GM21528 (cell line): ENCODE data around the gene INSC.
"Not testable (repeated sequence)": the region's sequence is repeated elsewhere in the genome, so short reads cannot be mapped to it uniquely, and the experiment has no call there.

ENCODE experiments used
- ATAC-seq: cut with Tn5 transposase; IDR thresholded peaks from one replicate; pipeline ENCODE4 v1.9.1; 2021; ENCODE audit warnings: mild to moderate bottlenecking, moderate library complexity; ENCODE audit not compliant: unreplicated experiment, low FRiP score

Gene INSC, protein sequence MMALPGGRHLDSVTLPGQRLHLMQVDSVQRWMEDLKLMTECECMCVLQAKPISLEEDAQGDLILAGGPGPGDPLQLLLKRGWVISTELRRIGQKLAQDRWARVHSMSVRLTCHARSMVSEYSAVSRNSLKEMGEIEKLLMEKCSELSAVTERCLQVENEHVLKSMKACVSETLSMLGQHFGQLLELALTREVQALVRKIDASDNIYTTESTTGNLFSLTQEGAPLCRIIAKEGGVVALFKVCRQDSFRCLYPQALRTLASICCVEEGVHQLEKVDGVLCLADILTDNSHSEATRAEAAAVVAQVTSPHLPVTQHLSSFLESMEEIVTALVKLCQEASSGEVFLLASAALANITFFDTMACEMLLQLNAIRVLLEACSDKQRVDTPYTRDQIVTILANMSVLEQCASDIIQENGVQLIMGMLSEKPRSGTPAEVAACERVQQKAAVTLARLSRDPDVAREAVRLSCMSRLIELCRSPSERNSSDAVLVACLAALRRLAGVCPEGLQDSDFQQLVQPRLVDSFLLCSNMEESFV

DNA sequence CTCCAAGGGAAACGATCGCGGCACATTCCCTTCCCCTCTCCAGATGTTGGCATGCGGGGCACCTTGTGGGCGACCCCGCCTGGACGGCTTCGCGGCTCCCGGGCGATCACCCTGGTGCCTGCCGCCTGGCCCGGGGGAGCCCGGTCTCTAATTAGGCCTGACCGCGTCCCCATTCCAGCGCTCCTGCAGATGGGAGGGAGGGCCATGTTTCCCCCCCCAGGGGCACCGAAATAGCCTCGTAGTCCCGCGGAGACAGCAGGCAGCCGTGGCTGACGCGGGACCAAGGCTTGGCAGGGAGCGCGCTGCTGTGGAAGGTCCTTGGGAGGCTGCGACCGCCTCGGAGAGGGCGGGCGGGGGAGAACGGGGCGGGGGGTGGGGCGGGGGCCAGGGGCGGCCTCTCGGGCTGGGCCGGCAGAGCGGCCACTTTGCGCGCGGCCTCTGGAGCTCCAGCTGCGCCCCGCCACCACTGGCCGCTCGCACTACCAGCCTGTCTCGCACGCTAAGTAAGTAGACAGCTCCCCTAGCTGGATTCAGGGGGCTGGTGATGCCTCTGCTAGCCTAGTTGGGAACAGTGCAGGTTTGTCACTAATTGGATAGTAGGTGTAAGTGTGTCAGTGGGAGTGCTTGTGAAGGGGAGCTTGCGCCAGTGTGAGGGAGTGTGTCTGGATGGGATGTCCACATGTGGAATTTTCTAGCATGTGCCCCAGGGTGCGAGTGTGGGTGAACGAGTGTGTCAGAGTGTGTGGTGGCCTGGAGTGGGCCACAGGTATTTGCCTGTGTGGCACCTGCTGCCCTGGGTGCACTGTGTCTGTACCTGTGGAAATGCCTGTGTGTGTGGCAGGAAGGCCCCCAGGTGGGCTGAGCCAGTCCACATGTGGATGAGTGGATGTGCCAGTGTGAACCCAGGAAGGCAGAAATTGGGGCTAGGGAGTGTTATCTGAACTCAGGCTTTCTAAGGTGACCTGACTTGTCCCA lies at the start of gene INSC:
INSC (plus strand) TSS at position 423 of the 975 bp plus-strand sequence. CDS start 34,252 bp downstream, outside the sequence.
- no peak for ATAC-seq

DNA sequence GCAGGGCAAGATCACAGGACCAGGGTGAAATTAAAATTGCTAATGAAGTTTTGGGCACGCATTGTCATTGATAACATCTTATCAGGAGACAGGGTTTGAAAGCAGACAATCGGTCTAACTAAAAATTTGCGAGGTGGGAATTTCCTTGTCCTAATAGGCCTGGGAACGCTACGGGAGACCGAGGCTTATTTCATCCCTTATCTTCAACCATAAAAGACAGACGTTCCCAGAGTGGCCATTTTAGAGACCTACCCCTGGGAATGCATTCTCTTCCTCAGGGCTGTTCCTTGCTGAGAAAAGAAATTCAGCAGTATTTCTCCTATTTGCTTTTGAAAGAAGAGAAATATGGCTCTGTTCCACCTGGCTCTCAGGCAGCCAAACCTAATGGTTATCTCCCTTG lies 45.0 kb upstream of the INSC start:
- not testable (repeated sequence) for ATAC-seq

DNA sequence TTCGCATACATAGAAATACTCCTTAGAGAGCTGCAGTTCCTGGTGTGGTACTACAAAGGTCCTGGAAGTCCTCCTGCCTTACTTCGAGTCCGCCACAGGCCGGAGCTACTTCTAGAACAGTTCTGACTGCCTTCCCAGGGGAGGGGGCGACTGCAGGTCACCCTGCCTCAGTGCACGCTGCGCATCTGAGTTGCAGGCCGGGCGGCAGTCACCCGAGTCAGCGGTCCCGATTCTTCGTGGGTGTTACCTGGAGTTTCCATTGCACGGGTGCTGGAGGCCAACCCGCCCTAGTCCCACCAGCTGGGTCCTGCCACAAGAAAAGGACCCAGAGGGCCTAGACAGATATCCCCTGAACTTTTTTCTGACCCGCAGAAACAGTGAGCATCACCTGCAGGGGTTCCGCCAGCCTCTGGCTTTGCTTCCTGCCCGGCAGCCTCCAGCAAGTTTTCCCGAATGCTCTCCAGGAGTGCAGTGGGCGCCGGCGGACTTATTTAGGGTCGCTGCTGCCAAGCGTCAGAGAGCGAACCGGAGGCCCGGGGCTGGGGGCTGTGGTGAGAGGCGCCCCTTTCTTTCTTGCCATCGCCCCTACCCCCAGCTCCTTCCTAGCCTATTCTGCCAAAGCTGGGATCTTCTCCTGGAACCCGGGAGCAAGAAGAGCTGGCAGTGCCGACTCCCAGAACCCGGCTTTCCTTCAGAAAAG lies 43.0 kb upstream of the INSC start:
- ATAC-seq: no peak

DNA sequence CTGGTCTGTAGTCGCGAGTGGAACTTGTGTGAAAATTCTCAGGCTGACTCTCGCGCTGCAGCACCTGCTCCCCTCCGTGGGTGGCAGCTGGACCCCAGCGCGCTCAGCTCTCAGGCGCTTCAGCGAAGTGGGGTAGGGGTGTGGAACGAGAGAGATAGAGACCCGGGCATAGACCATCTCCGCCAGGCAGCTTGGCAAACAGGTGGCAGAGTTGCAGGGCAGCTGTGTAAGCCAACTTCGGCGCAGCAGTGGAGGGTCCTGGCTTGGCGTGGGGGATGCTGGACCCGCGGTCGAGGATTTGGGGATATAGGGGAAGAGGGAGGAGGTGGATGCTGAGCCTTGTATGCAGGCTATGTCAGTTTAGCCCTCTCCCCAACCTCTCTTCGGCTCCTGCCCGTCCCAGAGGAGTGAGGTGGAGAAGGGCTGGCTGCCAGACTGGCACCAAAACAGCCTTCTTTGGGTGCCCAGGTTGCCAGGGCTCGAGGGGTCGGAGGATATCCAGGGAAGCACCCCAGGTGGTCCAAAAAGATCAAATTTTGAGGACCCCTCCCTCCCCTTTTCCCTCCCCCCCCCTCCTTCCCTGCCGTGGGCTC lies 42.1 kb upstream of the INSC start:
- no peak for ATAC-seq

DNA sequence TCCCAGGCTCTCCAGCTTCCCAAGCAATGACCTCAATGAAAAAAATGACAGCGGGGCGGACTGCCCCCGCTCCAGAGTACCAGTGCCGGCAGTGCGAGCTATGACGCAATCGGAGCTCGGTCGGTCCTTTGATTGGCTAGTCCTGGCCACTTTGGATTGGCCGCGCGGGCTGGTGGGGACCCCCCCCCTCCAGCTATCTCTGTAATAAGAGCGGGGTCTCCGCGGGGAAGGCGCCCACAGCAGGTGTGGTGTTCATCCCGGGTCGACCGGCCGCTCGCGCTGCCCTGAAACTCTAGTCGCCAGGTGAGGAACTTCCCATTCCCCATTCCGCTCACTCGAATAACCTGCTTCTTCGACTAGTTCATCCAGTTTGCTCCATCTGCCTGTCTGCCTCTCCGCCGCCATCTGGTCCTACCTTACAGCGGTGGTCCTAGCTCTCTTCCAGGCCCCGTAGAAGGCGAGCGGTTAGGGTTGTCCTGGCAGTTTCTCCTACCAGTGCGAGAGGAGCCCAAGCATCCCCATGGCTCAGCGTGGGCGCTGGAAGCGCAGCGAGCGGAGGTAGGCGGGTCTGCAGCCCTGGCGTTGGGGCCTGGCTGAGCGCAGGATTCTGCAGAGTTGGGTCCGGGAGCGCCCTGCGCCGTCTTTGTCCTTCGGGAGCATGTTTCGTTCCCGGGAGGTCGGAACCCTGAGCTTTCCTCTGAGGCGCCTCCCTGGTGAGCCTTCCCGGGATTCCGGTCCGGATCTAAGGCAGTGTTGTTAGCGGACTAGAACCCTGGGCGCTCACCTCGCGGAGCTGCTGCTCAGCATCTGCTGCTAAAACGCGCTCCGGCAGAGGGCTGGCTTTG lies 41.1 kb upstream of the INSC start, which contains the start of gene CALCB:
CALCB (plus strand) TSS at position 233 of the 845 bp plus-strand sequence. CDS start 1,126 bp downstream, outside the sequence.
- ATAC-seq: no peak

DNA sequence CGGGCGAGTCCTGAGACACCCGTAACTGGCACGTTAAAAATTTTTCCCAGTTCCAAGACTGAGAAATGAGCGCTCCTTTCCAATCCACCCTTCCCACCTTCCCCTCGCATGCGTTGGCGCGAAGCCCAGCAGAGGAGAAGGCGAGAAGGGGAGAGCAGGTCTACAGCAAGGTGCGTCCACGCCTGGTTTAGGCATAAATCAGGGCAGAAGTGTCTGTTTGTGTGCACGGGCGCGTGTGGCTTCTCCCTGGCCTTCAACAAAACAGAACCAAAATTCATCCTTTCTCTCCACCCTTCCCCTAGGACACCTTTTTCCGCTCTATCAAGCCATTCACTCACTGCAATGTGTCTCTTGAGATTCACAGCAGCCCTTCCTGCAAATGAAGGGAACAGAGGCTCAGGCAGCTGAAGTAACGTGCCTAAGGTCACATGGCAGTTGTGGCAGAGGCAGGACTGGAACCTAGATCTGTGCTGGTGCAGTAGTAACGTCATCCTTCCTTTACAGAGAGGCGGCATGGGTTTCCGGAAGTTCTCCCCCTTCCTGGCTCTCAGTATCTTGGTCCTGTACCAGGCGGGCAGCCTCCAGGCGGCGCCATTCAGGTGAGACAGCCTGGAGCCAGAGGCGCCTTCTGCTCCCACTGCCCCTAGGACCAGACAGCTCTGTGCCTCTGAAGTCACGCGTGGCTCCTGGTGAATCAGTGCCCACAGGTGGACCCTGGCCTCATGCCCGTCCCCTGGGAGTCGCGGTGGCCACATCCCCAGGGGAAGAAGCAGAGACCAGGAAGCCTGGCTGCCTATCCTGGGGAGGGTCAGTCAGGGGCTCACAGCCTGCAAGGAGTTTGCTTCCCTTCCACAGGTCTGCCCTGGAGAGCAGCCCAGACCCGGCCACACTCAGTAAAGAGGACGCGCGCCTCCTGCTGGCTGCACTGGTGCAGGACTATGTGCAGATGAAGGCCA lies 40.2 kb upstream of the INSC start:
- ATAC-seq: peak; percentile 98

DNA sequence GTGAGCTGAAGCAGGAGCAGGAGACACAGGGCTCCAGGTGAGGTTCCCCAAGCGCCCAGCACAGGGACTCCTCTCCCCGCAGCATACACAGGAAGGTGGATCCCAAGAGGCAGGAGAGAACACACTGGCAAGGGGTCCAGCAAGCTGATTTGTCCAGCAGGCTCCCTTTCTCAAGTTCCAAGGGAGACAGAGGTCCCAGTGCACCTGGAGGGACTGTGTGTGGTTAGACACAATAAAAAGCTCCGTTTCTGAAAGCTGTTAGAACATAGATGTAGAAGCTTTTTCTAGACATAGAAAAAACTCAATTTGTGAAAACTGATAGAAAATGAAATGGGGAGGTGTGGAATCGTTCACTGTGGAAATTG lies 39.6 kb upstream of the INSC start:
- no peak for ATAC-seq

DNA sequence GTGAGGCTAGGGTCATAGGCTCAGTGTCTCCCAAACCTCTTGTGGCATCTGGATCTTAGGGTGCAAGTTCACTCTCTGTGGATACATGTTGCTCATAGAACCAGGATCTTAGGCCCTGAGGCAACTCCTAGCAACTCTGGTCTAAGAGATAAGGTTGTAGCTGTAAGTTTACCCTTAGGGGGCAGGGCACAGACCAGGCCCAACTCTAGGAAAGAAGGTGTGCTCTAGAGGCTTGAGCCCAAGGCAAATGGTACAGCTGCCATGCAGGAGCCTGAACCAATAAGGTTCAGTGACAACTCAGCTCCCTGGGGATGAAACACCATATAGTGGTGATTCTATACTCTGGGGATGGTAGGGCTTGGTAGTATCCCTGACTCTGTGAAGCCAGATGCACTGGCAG lies 23.5 kb upstream of the INSC start:
- no peak for ATAC-seq

DNA sequence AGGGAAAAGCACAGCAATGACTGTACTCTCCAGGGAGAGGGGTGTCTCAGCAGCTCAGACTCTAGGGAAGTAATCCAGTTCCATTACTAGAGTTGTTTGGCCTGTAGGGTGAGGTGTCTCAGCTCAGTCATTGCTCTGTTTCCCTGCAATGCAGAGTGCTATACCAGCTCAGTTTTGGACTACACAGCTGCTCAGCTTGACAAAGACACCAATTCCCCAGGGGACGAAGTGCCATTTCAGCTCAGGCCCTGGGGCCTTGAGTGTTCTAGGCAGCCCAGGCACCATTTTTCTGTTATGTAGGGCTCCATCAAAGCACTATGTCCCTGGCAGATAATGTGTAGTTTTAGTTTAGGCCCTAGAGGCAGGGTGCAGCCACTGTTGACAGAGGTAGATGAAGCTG lies 23.1 kb upstream of the INSC start:
- ATAC-seq: no peak

DNA sequence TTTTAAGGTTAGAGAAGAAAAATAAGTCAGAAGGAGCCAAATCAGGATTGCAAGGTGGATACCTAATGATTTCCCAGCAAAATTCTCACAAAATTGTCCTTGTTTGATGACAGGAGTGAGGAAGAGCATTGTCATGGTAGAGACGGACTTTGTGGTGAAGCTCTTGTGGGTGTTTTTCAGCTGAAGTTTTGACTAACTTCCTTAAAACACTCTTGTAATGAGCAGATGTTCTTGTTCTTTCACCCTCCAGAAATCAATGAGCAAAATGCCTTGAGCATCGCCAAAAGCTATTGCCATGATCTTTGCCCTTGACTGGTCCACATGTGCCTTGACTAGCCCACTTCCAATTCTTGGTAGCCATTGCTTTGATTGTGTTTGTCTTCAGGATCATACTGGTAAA lies 21.3 kb upstream of the INSC start:
- no peak for ATAC-seq

DNA sequence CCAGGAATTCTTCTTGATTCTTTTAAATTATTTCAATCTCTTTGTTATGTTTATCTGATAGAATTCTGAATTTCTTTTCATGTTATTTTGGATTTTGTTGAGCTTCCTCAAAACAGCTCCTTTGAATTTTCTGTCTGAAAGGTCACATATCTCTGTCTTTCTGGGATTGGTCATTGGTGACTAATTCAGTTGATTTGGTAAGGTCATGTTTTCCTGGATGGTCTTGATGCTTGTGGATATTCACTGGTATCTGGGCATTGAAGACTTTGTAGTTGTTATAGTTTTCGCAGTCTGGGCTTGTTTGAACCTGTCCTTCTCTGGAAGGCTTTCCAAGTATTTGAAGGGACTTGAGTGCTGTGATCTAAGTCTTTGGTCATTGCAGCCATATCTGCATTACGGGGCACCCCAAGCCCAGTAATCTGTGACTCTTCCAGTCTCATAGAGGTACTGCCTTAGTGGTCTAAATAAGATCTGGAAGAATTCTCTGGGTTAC lies 18.9 kb upstream of the INSC start:
- ATAC-seq: no peak

DNA sequence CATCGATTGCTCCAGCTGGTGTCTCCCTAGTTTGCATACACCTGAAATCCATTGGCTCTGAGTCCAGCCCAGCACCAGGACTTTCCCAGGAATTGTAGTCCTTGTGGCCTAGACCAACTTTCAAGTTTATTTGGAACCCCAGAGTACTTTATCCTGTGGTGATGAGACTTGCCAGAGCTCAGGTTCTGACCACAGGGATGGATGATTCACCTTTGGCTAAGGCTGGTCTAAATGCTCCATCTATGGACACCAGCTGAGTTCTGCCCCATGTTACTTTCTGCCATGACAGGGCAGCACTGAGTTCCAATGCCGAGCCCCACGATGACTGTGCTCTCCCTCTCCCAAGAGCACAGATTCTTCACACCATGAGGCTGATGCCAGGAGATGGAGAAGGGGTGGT lies 17.3 kb upstream of the INSC start:
- ATAC-seq: no peak

DNA sequence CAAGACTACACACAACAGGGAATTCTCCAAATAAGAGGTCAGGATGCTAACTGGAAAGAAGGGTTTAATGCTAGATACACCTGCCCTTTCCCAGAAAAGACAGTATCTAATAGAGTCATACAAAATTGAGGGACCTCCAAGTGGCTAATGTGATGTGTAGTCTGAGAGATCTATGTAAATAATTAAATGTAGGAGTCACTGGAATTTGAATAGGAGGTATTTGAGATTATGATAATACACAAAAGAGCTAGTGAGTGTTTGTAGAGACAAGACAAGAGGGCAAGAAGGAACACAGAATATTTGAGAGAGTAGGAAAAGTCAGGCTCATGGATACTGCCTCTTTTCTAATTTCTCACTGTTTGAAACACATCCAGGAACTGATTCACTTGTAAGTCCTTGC lies 15.5 kb upstream of the INSC start:
- ATAC-seq: no peak

DNA sequence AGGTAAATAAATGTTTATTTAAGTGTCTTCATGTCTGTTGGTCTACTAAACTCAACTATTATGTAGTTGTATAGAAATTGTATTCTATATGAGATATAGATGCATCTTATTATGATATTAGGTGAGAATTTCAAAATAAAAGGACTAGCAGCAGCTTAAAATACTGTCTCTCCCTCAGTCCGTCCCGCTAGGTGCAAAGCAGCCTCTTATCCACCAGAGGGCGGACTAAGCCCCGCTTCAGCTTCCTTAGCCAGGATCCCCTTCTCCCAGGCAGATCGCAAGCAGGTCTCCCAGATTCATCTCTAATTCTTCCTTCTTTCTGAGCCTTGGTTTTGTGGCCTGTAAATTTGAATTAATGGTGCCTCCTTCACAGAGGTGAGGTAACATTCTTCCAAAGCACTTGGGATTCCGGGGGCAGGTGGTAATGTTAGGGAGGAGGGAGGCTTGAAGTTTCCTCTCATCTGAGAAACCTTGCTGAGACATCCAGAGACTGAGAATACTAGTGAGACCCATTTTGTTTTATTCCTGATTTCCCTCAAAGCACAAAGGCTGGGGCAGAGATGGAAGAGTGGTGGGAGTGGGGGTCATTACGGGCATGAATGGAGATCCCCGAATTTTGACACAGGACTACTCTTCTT lies 13.5 kb upstream of the INSC start:
- peak; percentile 89 for ATAC-seq

DNA sequence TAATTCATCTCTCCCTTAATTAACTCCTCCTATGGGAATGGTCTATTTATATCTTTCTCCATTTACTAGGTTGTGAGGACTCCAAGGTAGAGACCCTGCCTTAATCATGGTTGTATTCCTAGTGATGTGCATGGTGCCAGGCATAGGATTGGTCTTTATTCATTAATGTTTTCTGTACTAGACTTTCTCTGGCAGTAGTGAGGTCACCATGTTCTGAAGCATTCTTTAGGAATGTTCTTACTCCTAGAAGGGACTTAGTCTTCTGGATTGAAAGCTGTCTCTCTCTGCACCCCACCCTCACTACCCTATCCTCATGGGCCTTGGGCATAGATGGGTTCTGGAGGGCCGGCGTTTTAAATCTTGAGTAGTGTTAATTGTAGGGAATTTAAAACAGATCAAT lies 10.6 kb upstream of the INSC start:
- ATAC-seq: no peak

DNA sequence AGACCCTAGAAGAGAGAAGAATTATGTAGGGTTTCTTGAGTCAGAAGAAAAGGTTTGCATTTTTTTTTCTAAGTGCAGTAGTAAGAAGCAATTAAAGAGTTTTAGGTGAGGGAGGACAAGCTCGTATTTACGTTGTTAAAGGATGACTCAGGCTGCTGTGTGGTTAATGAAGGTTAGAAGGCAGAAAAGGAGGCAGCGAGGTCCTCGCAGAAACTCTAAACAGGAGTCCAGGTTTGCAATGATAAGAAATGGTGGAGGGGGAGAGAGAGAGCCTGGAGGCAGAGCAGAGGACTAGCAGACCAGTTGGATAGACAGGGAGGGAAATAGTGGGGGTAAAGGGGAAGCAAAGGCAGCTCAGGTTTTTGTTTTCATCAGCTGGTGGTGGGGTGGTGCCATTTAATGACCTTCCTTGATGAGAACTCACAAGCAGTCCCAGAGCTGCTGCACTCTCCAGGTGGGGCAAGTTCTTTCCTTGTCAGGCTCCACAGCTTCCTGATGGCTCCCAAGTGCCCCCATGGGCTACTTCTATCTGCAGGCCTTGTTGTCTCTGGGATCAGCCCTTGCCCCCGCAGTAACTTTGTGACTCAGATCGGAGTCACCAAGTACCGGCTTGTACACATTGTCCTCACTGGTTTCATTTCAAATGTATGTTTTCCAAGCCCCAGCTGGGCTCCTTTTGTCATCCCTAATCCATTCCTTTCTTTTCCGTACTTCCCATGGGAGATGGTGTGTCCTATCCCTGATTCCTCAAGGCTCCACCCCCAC lies 8.3 kb upstream of the INSC start:
- no peak for ATAC-seq
